ENCODE data around the gene WWC2. TPM values are rescaled to one million over a fixed set of nuclear protein-coding genes. Genes with fewer than 3 reads are reported as not detected.
A peak's percentile ranks its signal among the peaks of the same experiment; 100 is the strongest.

Gene WWC2
- total RNA-seq, 1 experiment from 2014 or later, result 80.3 TPM

- in situ Hi-C loops (cut with HindIII; ENCODE audit: low pct_unique_long_range_greater_than_20kb, low sequenced_read_pairs) (no loop called here), intact Hi-C loops (cut with micrococcal nuclease; ENCODE audit: unreplicated experiment) (no loop called here)
- H3K4me3 ChIP-seq (ENCODE audit: low read depth in 2 of 2, low read length in 2 of 2), result no peak overlapping the region
- no peaks in the 10 kb centered on the region for H3K36me3 ChIP-seq (ENCODE audit: control insufficient read depth, insufficient read depth, low read length)
- H3K9me3 ChIP-seq (ENCODE audit: control insufficient read depth, insufficient read depth, low read depth, low read length), result no peaks in the 10 kb centered on the region
- ATAC-seq (peak; percentile 71; the same call in 1 of the 2 replicates), DNase-seq (ENCODE audit: low read depth, low spot score) (no peak)
- peak overlapping the region; percentile 34; the same call in 1 of the 2 replicates for H3K27ac ChIP-seq (ENCODE audit: low read length)
- POLR2A ChIA-PET, result interaction anchor here (0.6 kb wide), 1 partner anchor 17 kb away, joined by 4 read pairs; no protein-coding TSS in a partner anchor
- peaks cover 4% of the 10 kb centered on the region for H3K4me1 ChIP-seq (ENCODE audit: control insufficient read depth, insufficient read depth, low read length)
- H3K27me3 ChIP-seq (ENCODE audit: control insufficient read depth, insufficient read depth, low read length), result no peaks in the 10 kb centered on the region
- no peak for TF ChIP-seq CTCF (IDR thresholded peaks at IDR 0.05)
- TF ChIP-seq SIN3A (IDR thresholded peaks at IDR 0.05; ENCODE audit: borderline replicate concordance, insufficient read depth, low read depth, low read length), result no peak
- TF ChIP-seq TCF7L2 (IDR thresholded peaks at IDR 0.05; ENCODE audit: low read depth, low read length), result no peak
- no peak for TF ChIP-seq POLR2AphosphoS5 (IDR thresholded peaks at IDR 0.05; ENCODE audit: low read depth, low read length)
- TF ChIP-seq REST (IDR thresholded peaks at IDR 0.05; ENCODE audit: insufficient read depth in 1 of 2, low read depth in 2 of 2, low read length in 1 of 2), result no peak
- BruUV-seq (replicated peaks), result no TSS peak
- CTCF ChIA-PET, result no interaction called here
Observed at GRCh38 chr4:183200453-183200852, 101.4 kb downstream of the WWC2 start.

- in situ Hi-C loops (cut with HindIII; ENCODE audit: low pct_unique_long_range_greater_than_20kb, low sequenced_read_pairs), result no loop called here
- Histone ChIP-seq H3K9me3 (ENCODE audit: control insufficient read depth, insufficient read depth, low read depth, low read length) (no peaks in the 10 kb centered on the region), H3K36me3 (ENCODE audit: control insufficient read depth, insufficient read depth, low read length) (no peaks in the 10 kb centered on the region), H3K27me3 (ENCODE audit: control insufficient read depth, insufficient read depth, low read length) (no peaks in the 10 kb centered on the region), H3K4me1 (ENCODE audit: control insufficient read depth, insufficient read depth, low read length) (peaks cover 4% of the 10 kb centered on the region), H3K4me3 (ENCODE audit: low read depth in 2 of 2, low read length in 2 of 2) (no peak overlapping the region), H3K27ac (ENCODE audit: low read length) (no peak overlapping the region)
- ChIA-PET POLR2A (no interaction called here), CTCF (no interaction called here)
- no peak for ATAC-seq
- no peak for DNase-seq (ENCODE audit: low read depth, low spot score)
- intact Hi-C loops (cut with micrococcal nuclease; ENCODE audit: unreplicated experiment), result no loop called here
- TF ChIP-seq CTCF (IDR thresholded peaks at IDR 0.05) (no peak), REST (IDR thresholded peaks at IDR 0.05; ENCODE audit: insufficient read depth in 1 of 2, low read depth in 2 of 2, low read length in 1 of 2) (no peak)
- BruUV-seq (replicated peaks), result no TSS peak
Observed at GRCh38 chr4:183201331-183201730, 102.3 kb downstream of the WWC2 start.
